GM19239 (cell line): ENCODE results near the gene CTNNB1.
"Not testable (repeated sequence)": the region's sequence is repeated elsewhere in the genome, so short reads cannot be mapped to it uniquely, and the experiment has no call there.

Experiments used
- DNase-seq: peaks from one replicate; pipeline ENCODE4 v3.0.0; 2011; ENCODE audit warnings: low spot score; ENCODE audit not compliant: insufficient read length
- FAIRE-seq: peaks from 2 replicates; lab custom pipeline; 2011; peaks lifted over from hg19 to GRCh38; lab: Jason Lieb, UNC

CTNNB1 gene

GRCh38 chr3:41247055-41248004 is 48.0 kb downstream of the CTNNB1 start:
- no peak for FAIRE-seq
- no peak for DNase-seq

- DNase-seq (no peak), FAIRE-seq (no peak)
These were observed 49.2 kb downstream of the CTNNB1 start for GRCh38 chr3:41248525-41248924.

GRCh38 chr3:41249318-41249717 is 50.0 kb downstream of the CTNNB1 start:
- DNase-seq (no peak), FAIRE-seq (no peak)

GRCh38 chr3:41250825-41251224 is 51.5 kb downstream of the CTNNB1 start:
- no peak for FAIRE-seq
- no peak for DNase-seq

GRCh38 chr3:41251593-41251992 is 52.3 kb downstream of the CTNNB1 start:
- no peak for DNase-seq
- no peak for FAIRE-seq

- FAIRE-seq (no peak), DNase-seq (no peak)
These were observed 59.0 kb downstream of the CTNNB1 start for GRCh38 chr3:41258239-41258800.

GRCh38 chr3:41259449-41260062 is 60.3 kb downstream of the CTNNB1 start:
- FAIRE-seq (no peak), DNase-seq (no peak)

- FAIRE-seq (no peak), DNase-seq (no peak)
These were observed 60.8 kb downstream of the CTNNB1 start for GRCh38 chr3:41260063-41260450.

- FAIRE-seq (no peak), DNase-seq (no peak)
These were observed 65.8 kb downstream of the CTNNB1 start for GRCh38 chr3:41265011-41265545.

GRCh38 chr3:41265823-41266273 is 66.5 kb downstream of the CTNNB1 start:
- no peak for DNase-seq
- no peak for FAIRE-seq

- DNase-seq (no peak), FAIRE-seq (no peak)
These were observed 68.8 kb downstream of the CTNNB1 start for GRCh38 chr3:41267975-41268640.

GRCh38 chr3:41272667-41273066 is 73.4 kb downstream of the CTNNB1 start:
- DNase-seq (no peak), FAIRE-seq (no peak)

GRCh38 chr3:41274944-41275668 is 75.8 kb downstream of the CTNNB1 start:
- DNase-seq (no peak), FAIRE-seq (no peak)

- FAIRE-seq, result no peak
These were observed 76.9 kb downstream of the CTNNB1 start for GRCh38 chr3:41276191-41276590.

GRCh38 chr3:41277790-41278465 is 78.6 kb downstream of the CTNNB1 start:
- DNase-seq (no peak), FAIRE-seq (no peak)

More at GRCh38 chr3:41276191-41276590, 76.9 kb downstream of the CTNNB1 start:
- DNase-seq, result no peak

- not testable (repeated sequence) for FAIRE-seq, DNase-seq
These were observed 85.6 kb downstream of the CTNNB1 start for GRCh38 chr3:41284934-41285333.

GRCh38 chr3:41286305-41286704 is 87.0 kb downstream of the CTNNB1 start:
- DNase-seq (no peak), FAIRE-seq (no peak)

GRCh38 chr3:41288785-41289184 is 89.5 kb downstream of the CTNNB1 start:
- FAIRE-seq, result no peak
- DNase-seq, result no peak
